OCI-LY3 (cell line): ENCODE results near the gene RFK.

Experiments
- CTCF ChIP-seq: fragments of 200-600, 300-600 bp; sonication (generic); IDR thresholded peaks from 2 replicates; pipeline ENCODE4 v1.5.1; 2014; ENCODE audit warnings: antibody characterized with exemption, low read length, low read depth
- EZH2phosphoT487 ChIP-seq: fragments of 200-600 bp; shearing (Covaris generic); IDR thresholded peaks from 2 replicates; pipeline ENCODE4 v1.6.1; 2018; ENCODE audit warnings: antibody characterized with exemption, mixed run types, low read depth

GRCh38 chr9:76396597-76396996, 2.4 kb upstream of the RFK start:
- no peak for TF ChIP-seq EZH2phosphoT487
- no peak for TF ChIP-seq CTCF
